ENCODE data around the gene RBP7.

- TF ChIP-seq CTCF (IDR thresholded peaks at IDR 0.05) (no peak), POLR2A (IDR thresholded peaks at IDR 0.05) (no peak)
These were observed 55.3 kb downstream of the RBP7 start for GRCh38 chr1:10052347-10052746.

Measured in lower leg skin (tissue), 3 donors.